Measurements from ENCODE around the gene SLC25A38.

The SLC25A38 gene

GRCh38 chr3:39432342-39432741, 49.2 kb downstream of the SLC25A38 start:
- Histone ChIP-seq H3K9me2 (replicated peaks; ENCODE audit: low read depth, low read length) (no peaks in the 10 kb centered on the region), H3K4me1 (ENCODE audit: insufficient read depth, low read length, poor library complexity, severe bottlenecking) (no peaks in the 10 kb centered on the region), H3K9me3 (ENCODE audit: insufficient read depth, low read depth, low read length) (no peaks in the 10 kb centered on the region), H3K36me3 (ENCODE audit: insufficient read depth, low read length) (no peaks in the 10 kb centered on the region), H3F3A (ENCODE audit: low read depth) (no peaks in the 10 kb centered on the region), H4K20me1 (ENCODE audit: insufficient read depth, low read length, poor library complexity, severe bottlenecking) (no peaks in the 10 kb centered on the region), H3K4me3 (ENCODE audit: low read length, poor library complexity, severe bottlenecking) (no peak overlapping the region), H3K79me2 (ENCODE audit: insufficient read depth, low read length) (no peaks in the 10 kb centered on the region), H3K4me2 (ENCODE audit: low read depth, low read length, poor library complexity, severe bottlenecking) (no peak overlapping the region), H2AFZ (ENCODE audit: low read length) (no peak overlapping the region), H3K27me3 (ENCODE audit: insufficient read depth, low read length, poor library complexity, severe bottlenecking) (no peaks in the 10 kb centered on the region), H3K9ac (ENCODE audit: low read depth, low read length, poor library complexity, severe bottlenecking) (no peak overlapping the region)
- TF ChIP-seq EZH2phosphoT487 (IDR thresholded peaks at IDR 0.05; ENCODE audit: borderline replicate concordance), result no peak
- no peak for TF ChIP-seq CTCF (conservative IDR thresholded peaks at IDR 0.05; ENCODE audit: low read length)

GRCh38 chr3:39433642-39434041, 50.5 kb downstream of the SLC25A38 start:
- H3K4me1 ChIP-seq (ENCODE audit: insufficient read depth, low read length, poor library complexity, severe bottlenecking), result no peaks in the 10 kb centered on the region
- TF ChIP-seq CTCF (conservative IDR thresholded peaks at IDR 0.05; ENCODE audit: low read length) (no peak), EZH2phosphoT487 (IDR thresholded peaks at IDR 0.05; ENCODE audit: borderline replicate concordance) (no peak)
- H3K4me2 ChIP-seq (ENCODE audit: low read depth, low read length, poor library complexity, severe bottlenecking), result no peak overlapping the region
- H3K9me3 ChIP-seq (ENCODE audit: insufficient read depth, low read depth, low read length), result no peaks in the 10 kb centered on the region
- H3F3A ChIP-seq (ENCODE audit: low read depth), result no peaks in the 10 kb centered on the region
- H3K36me3 ChIP-seq (ENCODE audit: insufficient read depth, low read length), result no peaks in the 10 kb centered on the region
- H4K20me1 ChIP-seq (ENCODE audit: insufficient read depth, low read length, poor library complexity, severe bottlenecking), result no peaks in the 10 kb centered on the region
- no peaks in the 10 kb centered on the region for H3K27me3 ChIP-seq (ENCODE audit: insufficient read depth, low read length, poor library complexity, severe bottlenecking)
- no peak overlapping the region for H3K4me3 ChIP-seq (ENCODE audit: low read length, poor library complexity, severe bottlenecking)
- no peak overlapping the region for H2AFZ ChIP-seq (ENCODE audit: low read length)
- H3K9me2 ChIP-seq (replicated peaks; ENCODE audit: low read depth, low read length), result no peaks in the 10 kb centered on the region
- H3K79me2 ChIP-seq (ENCODE audit: insufficient read depth, low read length), result no peaks in the 10 kb centered on the region
- no peak overlapping the region for H3K9ac ChIP-seq (ENCODE audit: low read depth, low read length, poor library complexity, severe bottlenecking)

GRCh38 chr3:39434574-39434973, 51.4 kb downstream of the SLC25A38 start:
- Histone ChIP-seq H3K27me3 (ENCODE audit: insufficient read depth, low read length, poor library complexity, severe bottlenecking) (no peaks in the 10 kb centered on the region), H3K79me2 (ENCODE audit: insufficient read depth, low read length) (no peaks in the 10 kb centered on the region), H3K36me3 (ENCODE audit: insufficient read depth, low read length) (no peaks in the 10 kb centered on the region), H3K9me3 (ENCODE audit: insufficient read depth, low read depth, low read length) (no peaks in the 10 kb centered on the region), H3K4me1 (ENCODE audit: insufficient read depth, low read length, poor library complexity, severe bottlenecking) (no peaks in the 10 kb centered on the region), H3F3A (ENCODE audit: low read depth) (no peaks in the 10 kb centered on the region), H2AFZ (ENCODE audit: low read length) (no peak overlapping the region), H3K4me2 (ENCODE audit: low read depth, low read length, poor library complexity, severe bottlenecking) (no peak overlapping the region), H4K20me1 (ENCODE audit: insufficient read depth, low read length, poor library complexity, severe bottlenecking) (no peaks in the 10 kb centered on the region), H3K9ac (ENCODE audit: low read depth, low read length, poor library complexity, severe bottlenecking) (no peak overlapping the region), H3K4me3 (ENCODE audit: low read length, poor library complexity, severe bottlenecking) (no peak overlapping the region), H3K9me2 (replicated peaks; ENCODE audit: low read depth, low read length) (no peaks in the 10 kb centered on the region)
- TF ChIP-seq CTCF (conservative IDR thresholded peaks at IDR 0.05; ENCODE audit: low read length), result no peak
- no peak for TF ChIP-seq EZH2phosphoT487 (IDR thresholded peaks at IDR 0.05; ENCODE audit: borderline replicate concordance)

Data from Loucy (cell line).